H1 (cell line): ENCODE data around the gene NUAK1. TPM values are rescaled to one million over a fixed set of nuclear protein-coding genes. Genes with fewer than 3 reads are reported as not detected.

ENCODE experiments used
- CHD7 ChIP-seq: fragments of 300-600 bp; sonication (generic); IDR thresholded peaks from 2 replicates; pipeline ENCODE4 v1.7.1; 2012; ENCODE audit warnings: low read length, moderate library complexity, mild to moderate bottlenecking, inconsistent platforms; ENCODE audit not compliant: insufficient replicate concordance
- MAFK ChIP-seq: IDR thresholded peaks from 2 replicates; pipeline ENCODE4 v1.6.1; 2012; ENCODE audit warnings: low read depth, mild to moderate bottlenecking, improper control_type of control experiment, low read length
- MAX ChIP-seq: IDR thresholded peaks from 2 replicates; pipeline ENCODE4 v1.6.1; 2012; ENCODE audit warnings: inconsistent platforms
- TAF1 ChIP-seq: IDR thresholded peaks from 2 replicates; pipeline ENCODE4 v1.6.1; 2011; ENCODE audit warnings: mild to moderate bottlenecking, low read depth, low read length
- TBP ChIP-seq: IDR thresholded peaks from 2 replicates; pipeline ENCODE4 v1.6.1; 2011; ENCODE audit warnings: low read depth, low read length, improper control_type of control experiment
- TCF12 ChIP-seq: IDR thresholded peaks from 2 replicates; pipeline ENCODE4 v1.6.1; 2011; ENCODE audit warnings: low read depth, mild to moderate bottlenecking, low read length
- polyA plus RNA-seq, 7 experiments: library from polyadenylated mRNA; depleted of rRNA in 3 of 7; stranded (reverse) in 5 of 7; unstranded in 2 of 7; fragments of >200 nt in 5 of 7; fragments of 200-250 nt in 2 of 7; gene quantifications; 1 replicate in 5 of 7; 2 replicates in 1 of 7; 4 replicates in 1 of 7; pipeline versions ENCODE4 v1.2.1 to v1.2.3, GENCODE V29; 2011 to 2013; ENCODE audit warnings: missing spikeins in 2 of 7, mixed read lengths in 2 of 7
- total RNA-seq: library from RNA; stranded (reverse); fragmentation: NEBNext Ultra II Directional; extraction: Animal tissue kit (Norgen Biotek cat#: 25700); gene quantifications from 2 replicates; pipeline ENCODE4 v1.2.1, GENCODE V29; 2021

Gene NUAK1
- total and polyA plus RNA-seq, 2 of the 8 experiments (the other 6 are each of a cell fraction or from before 2014, with no cell fraction given) = 6.7 to 18.2 TPM

DNA sequence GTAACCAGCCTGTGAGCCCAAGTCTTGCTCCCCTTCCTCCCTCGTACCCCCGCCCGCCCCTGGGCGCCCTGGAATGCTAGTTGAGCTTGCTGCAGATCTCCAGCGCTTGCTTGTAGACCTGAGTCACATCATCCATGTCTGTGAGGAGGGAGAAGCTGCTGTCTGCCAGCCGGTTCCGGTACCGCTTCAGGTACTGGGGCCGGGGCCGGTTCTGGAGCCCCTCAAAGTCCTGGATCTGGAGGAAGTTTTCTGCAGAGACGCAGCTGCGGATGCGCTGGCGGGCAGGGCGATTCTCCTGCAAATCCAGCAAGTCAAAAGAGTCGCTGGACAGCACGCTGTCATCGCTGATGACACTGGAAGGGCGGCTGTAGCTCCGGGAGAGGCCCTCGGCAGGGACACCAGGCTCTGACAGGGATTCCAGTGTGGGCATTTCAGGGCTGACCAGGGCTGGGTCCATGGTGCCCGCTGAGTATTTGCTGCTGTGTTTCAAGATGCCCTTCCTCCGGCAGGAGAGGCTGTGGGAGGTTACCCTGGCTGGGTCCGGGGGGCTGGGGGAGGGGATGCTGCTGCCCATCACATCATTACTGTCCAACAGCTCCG, 71.9 kb downstream of the NUAK1 start (continued):
- TF ChIP-seq CHD7 = no peak
- no peak for TF ChIP-seq MAFK
- no peak for TF ChIP-seq TBP
- TF ChIP-seq MAX = no peak
- no peak for TF ChIP-seq TCF12
- TF ChIP-seq TAF1 = no peak
